Mammary epithelial cell (primary cell): ENCODE results near the gene KRT16.
A peak's percentile ranks its signal among the peaks of the same experiment; 100 is the strongest.

Experiments used
- CTCF ChIP-seq, 2 donors: IDR thresholded peaks in 1 of 2; conservative IDR thresholded peaks in 1 of 2; 2 replicates each; pipeline ENCODE4 v1.5.1; 2011 to 2012; ENCODE audit warnings: inconsistent platforms in 2 of 2, low read length in 2 of 2, mild to moderate bottlenecking in 2 of 2, control low read depth in 1 of 2, low read depth in 1 of 2; ENCODE audit not compliant: insufficient read depth in 1 of 2; ENCODE audit errors: extremely low read depth in 1 of 2
- EZH2 ChIP-seq: IDR thresholded peaks from 2 replicates; pipeline ENCODE4 v1.6.1; 2012; ENCODE audit warnings: low read length, inconsistent platforms, borderline replicate concordance

- TF ChIP-seq CTCF (conservative IDR thresholded peaks at IDR 0.05 in 1 of 2, IDR thresholded peaks at IDR 0.05 in 1 of 2; ENCODE audit: extremely low read depth in 1 of 2, insufficient read depth in 1 of 2, low read depth in 1 of 2, low read length in 2 of 2), result peak in 1 of 2 donors; percentile 19
- no peak for TF ChIP-seq EZH2
These were observed 11.9 kb upstream of the KRT16 start, which contains the start of gene KRT17 for GRCh38 chr17:41624208-41625101.
